Chondrocyte (in vitro differentiated cells): ENCODE measurements around the gene COBL. TPM values are rescaled to one million over a fixed set of nuclear protein-coding genes. Genes with fewer than 3 reads are reported as not detected.

Experiments
- DNase-seq: peaks from one replicate; pipeline ENCODE4 v3.0.0; 2021; ENCODE audit warnings: mixed read lengths, low spot score
- H3K27ac Mint-ChIP-seq: one replicate; pipeline ENCODE4 v1.8.0; 2021; ENCODE audit warnings: mild to moderate bottlenecking, moderate library complexity, mixed read lengths; ENCODE audit not compliant: unreplicated experiment
- H3K27me3 Mint-ChIP-seq: 2 replicates; pipeline ENCODE4 v1.8.0; 2021; ENCODE audit warnings: low read depth, mixed read lengths
- H3K36me3 Mint-ChIP-seq: 2 replicates; pipeline ENCODE4 v1.8.0; 2021; ENCODE audit warnings: low read depth, mixed read lengths
- H3K4me1 Mint-ChIP-seq: 2 replicates; pipeline ENCODE4 v1.8.0; 2021; ENCODE audit warnings: low read depth, mild to moderate bottlenecking, mixed read lengths
- H3K4me3 Mint-ChIP-seq: one replicate; pipeline ENCODE4 v1.8.0; 2021; ENCODE audit warnings: mild to moderate bottlenecking, moderate library complexity, mixed read lengths; ENCODE audit not compliant: unreplicated experiment
- H3K9me3 Mint-ChIP-seq: 2 replicates; pipeline ENCODE4 v1.8.0; 2021; ENCODE audit warnings: low read depth, mixed read lengths
- total RNA-seq: library from RNA; stranded (reverse); gene quantifications from 3 replicates; pipeline ENCODE4 v1.2.1, GENCODE V29; 2021
- TF ChIP-seq, protein P1 (sequence below): fragments of 200-600 bp; sonication (generic); IDR thresholded peaks from 2 replicates; pipeline ENCODE4 v1.5.0; 2021; ENCODE audit warnings: antibody characterized with exemption, mild to moderate bottlenecking, moderate library complexity

The COBL gene
- total RNA-seq, 1 donor from 2014 or later: 0.17 TPM

DNA sequence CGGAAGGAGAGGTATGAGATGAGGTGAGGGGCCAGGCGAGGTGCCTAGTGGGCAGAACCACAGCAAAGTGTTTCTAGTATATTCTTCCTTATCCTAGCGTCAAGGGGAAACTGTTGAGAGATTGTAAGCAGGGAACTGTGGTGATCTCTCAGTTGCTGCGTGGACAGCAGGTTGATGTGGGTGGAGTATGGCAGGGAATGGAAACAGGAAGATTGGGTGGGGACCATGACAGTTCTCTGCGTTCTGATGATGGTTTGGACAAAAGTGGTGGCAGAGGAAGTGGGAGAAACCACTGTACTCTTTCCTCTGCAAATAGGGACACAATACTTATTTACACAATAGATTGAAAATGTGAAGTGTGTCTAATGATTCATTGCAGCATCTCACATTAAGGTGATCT lies 342.4 kb downstream of the COBL start:
- peaks cover 22% of the 10 kb centered on the region for H3K27me3 Mint-ChIP-seq
- TF ChIP-seq, protein P1, sequence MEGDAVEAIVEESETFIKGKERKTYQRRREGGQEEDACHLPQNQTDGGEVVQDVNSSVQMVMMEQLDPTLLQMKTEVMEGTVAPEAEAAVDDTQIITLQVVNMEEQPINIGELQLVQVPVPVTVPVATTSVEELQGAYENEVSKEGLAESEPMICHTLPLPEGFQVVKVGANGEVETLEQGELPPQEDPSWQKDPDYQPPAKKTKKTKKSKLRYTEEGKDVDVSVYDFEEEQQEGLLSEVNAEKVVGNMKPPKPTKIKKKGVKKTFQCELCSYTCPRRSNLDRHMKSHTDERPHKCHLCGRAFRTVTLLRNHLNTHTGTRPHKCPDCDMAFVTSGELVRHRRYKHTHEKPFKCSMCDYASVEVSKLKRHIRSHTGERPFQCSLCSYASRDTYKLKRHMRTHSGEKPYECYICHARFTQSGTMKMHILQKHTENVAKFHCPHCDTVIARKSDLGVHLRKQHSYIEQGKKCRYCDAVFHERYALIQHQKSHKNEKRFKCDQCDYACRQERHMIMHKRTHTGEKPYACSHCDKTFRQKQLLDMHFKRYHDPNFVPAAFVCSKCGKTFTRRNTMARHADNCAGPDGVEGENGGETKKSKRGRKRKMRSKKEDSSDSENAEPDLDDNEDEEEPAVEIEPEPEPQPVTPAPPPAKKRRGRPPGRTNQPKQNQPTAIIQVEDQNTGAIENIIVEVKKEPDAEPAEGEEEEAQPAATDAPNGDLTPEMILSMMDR: no peak

DNA sequence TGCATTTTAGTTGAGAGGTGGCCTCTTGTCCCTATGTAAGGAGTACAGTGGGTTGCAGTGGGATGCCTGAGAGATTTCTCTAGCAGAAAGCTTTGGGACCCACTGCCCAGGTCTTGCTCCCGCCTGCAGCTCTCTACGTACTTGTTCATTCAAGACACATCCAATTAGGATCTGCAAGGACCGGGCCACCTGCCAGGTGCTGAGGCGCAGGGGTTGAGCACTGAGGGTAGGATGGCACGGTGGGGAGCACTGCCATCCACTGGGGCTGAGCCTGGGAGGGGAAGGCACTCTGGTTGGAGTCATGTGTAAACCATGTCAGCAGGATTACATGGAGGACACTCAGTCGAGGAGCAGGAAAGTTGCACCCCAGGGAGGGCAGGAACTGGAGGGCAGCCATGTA lies 342.8 kb downstream of the COBL start:
- no peak for DNase-seq
- H3K36me3 Mint-ChIP-seq: peaks cover 8% of the 10 kb centered on the region
- peaks cover 22% of the 10 kb centered on the region for H3K27me3 Mint-ChIP-seq
- no peak overlapping the region for H3K4me3 Mint-ChIP-seq
- H3K9me3 Mint-ChIP-seq: peaks cover 19% of the 10 kb centered on the region
- H3K4me1 Mint-ChIP-seq: no peaks in the 10 kb centered on the region
- no peak overlapping the region for H3K27ac Mint-ChIP-seq
- TF ChIP-seq, protein P1: no peak

More for the DNA sequence above, 342.4 kb downstream of the COBL start:
- H3K4me1 Mint-ChIP-seq: no peaks in the 10 kb centered on the region
- H3K9me3 Mint-ChIP-seq: peaks cover 22% of the 10 kb centered on the region
- H3K36me3 Mint-ChIP-seq: peaks cover 8% of the 10 kb centered on the region
- H3K27ac Mint-ChIP-seq: no peak overlapping the region
- H3K4me3 Mint-ChIP-seq: no peak overlapping the region
- DNase-seq: no peak

DNA sequence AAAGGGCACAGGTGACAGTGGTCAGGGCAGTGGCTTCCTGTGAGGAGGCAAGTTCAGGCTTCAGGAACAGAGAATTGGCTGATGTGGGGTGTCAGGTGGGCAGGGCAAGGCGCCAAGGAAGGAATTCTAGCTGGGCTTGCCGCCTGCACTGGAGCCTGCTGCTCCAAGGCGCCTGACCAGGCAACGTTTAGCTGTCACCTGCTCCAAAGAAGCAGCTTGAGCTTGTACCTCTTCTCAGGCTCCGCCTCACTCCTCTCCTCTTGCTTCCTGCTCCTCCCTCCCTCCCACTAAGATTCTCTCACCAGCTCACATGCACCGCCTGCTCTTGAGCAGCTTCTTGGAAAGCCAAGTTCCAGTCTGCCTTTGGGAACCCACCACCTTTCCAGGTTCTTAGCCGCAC lies 346.5 kb downstream of the COBL start:
- Mint-ChIP-seq H3K9me3 (peaks cover 10% of the 10 kb centered on the region), H3K4me3 (no peak overlapping the region), H3K4me1 (peaks cover 3% of the 10 kb centered on the region), H3K27me3 (peaks cover 22% of the 10 kb centered on the region), H3K36me3 (peaks cover 3% of the 10 kb centered on the region), H3K27ac (no peak overlapping the region)
- TF ChIP-seq, protein P1: no peak
- no peak for DNase-seq
